Subcutaneous abdominal adipose tissue (tissue), 5 donors: ENCODE measurements around the gene POLK.
"Not testable (repeated sequence)": the region's sequence is repeated elsewhere in the genome, so short reads cannot be mapped to it uniquely, and the experiment has no call there.

Experiments used
- H3K27ac ChIP-seq: one replicate; pipeline ENCODE4 v1.7.0; 2013; ENCODE audit warnings: low read depth, mild to moderate bottlenecking, inconsistent platforms, low read length, moderate library complexity
- H3K27me3 ChIP-seq, 5 donors: one replicate each; pipeline ENCODE4 v1.7.0; 2013; ENCODE audit warnings: low read length in 5 of 5, inconsistent platforms in 1 of 5; ENCODE audit not compliant: control insufficient read depth in 5 of 5, insufficient read depth in 4 of 5
- H3K36me3 ChIP-seq, 5 donors: one replicate each; pipeline ENCODE4 v1.7.0; 2013; ENCODE audit warnings: low read length in 5 of 5; ENCODE audit not compliant: control insufficient read depth in 5 of 5, insufficient read depth in 5 of 5
- H3K4me1 ChIP-seq, 5 donors: one replicate each; pipeline ENCODE4 v1.7.0; 2013; ENCODE audit warnings: low read length in 5 of 5, mild to moderate bottlenecking in 3 of 5, moderate library complexity in 1 of 5; ENCODE audit not compliant: control insufficient read depth in 5 of 5, insufficient read depth in 5 of 5
- H3K4me3 ChIP-seq, 5 donors: one replicate each; pipeline ENCODE4 v1.7.0; 2013; ENCODE audit warnings: low read length in 5 of 5, low read depth in 1 of 5
- H3K9ac ChIP-seq, 5 donors: one replicate each; pipeline ENCODE4 v1.7.0; 2013; ENCODE audit warnings: low read length in 5 of 5, mild to moderate bottlenecking in 4 of 5, moderate library complexity in 3 of 5
- H3K9me3 ChIP-seq, 5 donors: one replicate each; pipeline ENCODE4 v1.7.0; 2013; ENCODE audit warnings: low read length in 5 of 5; ENCODE audit not compliant: control insufficient read depth in 5 of 5
- donor health status: healthy.
- donor health status: healthy.
- donor health status: healthy.
- donor health status: healthy.
- donor health status: healthy.

Gene POLK

DNA sequence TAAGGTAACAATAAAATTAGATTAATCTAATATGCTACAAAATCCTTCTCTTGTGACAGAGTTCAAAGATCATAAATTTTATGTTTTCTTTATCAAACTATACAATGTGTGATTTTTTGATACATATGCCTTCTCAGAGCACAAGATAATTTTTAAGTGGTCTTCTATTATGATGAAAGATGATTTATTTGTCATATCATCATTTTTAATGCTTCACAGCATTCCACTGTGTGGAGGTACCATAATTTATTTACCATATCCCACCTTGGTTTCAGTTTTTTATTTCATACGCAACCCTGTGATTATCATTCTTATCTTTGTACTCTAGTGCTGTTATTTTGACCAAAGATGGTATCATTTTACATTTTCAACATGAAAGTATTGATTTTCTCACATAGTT lies 41.7 kb downstream of the POLK start:
- no peak overlapping the region for H3K27ac ChIP-seq
- H3K9ac ChIP-seq = no peak overlapping the region
- H3K4me3 ChIP-seq = no peak overlapping the region
- no peaks in the 10 kb centered on the region for H3K27me3 ChIP-seq
- H3K4me1 ChIP-seq = no peaks in the 10 kb centered on the region
- H3K36me3 ChIP-seq = peaks cover 15 to 38% (median 22%) of the 10 kb centered on the region in 5 donors
- H3K9me3 ChIP-seq = no peaks in the 10 kb centered on the region

DNA sequence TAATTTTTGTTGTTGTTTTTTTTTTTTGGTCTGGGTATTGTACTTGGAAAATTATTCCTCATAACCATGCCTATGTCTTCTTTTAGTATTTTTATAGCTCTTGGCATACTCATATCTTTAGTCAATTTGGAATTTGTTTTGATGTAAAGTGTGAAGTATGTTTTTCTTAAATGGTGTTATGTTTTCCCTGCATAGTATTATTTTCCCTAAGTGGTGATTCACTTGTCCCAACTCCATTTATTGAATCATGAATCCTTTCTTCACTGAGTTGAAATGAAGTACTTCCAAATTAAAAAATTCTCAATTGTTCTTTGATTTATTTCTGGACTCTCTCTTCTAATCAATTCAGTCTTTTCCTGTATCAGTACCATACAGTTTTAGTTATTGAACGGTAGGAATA lies 46.5 kb downstream of the POLK start:
- Histone ChIP-seq H3K9ac (no peak overlapping the region), H3K9me3 (peaks cover 0 to 3% (median 0%) of the 10 kb centered on the region in 5 donors), H3K27me3 (no peaks in the 10 kb centered on the region), H3K27ac (peak overlapping the region; percentile 6), H3K36me3 (peaks cover 8 to 25% (median 12%) of the 10 kb centered on the region in 5 donors), H3K4me3 (no peak overlapping the region), H3K4me1 (peaks cover 0 to 7% (median 5%) of the 10 kb centered on the region in 5 donors)

DNA sequence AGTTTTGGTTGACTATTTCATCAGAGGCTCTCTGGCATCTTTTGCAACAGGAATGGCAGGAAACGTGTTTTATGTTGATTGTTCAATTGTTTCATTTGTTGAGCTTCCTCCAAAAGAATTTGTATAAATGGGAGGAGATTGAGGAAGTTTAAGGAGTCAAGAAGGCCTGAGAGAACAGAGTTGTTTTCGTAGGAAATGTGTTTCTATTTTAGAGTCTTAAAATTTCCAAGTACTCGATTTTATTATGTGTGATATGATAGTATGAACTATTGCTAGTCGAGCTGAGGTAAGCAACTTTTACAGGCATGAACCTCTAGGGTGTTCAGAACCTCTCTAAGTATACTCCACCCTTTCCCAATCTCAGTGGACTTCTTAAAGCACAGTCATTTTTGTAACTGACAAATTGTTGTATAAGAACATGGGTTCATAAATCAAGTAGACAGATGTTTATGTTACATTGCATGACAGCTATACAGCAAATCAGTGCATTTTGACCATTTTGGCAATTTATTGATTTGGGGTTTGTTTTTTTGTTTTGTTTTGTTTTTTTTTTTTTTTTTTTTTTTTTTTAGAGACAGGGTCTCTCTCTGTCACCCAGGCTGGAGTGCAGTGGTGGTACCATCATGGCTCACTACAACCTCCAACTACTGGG lies 47.4 kb downstream of the POLK start:
- Histone ChIP-seq H3K27ac (peak overlapping the region; percentile 47), H3K9ac (no peak overlapping the region), H3K4me1 (peaks cover 0 to 7% (median 5%) of the 10 kb centered on the region in 5 donors), H3K9me3 (peaks cover 0 to 6% (median 0%) of the 10 kb centered on the region in 5 donors), H3K27me3 (no peaks in the 10 kb centered on the region), H3K4me3 (peak overlapping the region in 1 of 5 donors; percentile 33), H3K36me3 (peaks cover 2 to 17% (median 7%) of the 10 kb centered on the region in 5 donors)

DNA sequence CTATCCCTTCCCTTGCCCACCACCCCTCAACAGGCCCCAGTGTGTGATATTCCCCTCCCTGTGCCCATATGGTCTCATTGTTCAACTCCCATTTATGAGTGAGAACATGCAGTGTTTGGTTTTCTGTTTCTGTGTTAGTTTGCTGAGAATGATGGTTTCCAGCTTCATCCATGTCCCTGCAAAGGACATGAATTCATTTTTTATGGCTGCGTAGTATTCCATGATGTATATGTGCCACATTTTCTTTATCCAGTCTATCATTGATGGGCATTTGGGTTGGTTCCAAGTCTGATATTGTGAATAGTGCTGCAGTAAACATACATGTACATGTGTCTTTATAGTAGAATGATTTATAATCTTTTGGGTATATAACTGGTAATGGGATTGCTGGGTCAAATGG lies 49.0 kb downstream of the POLK start:
- not testable (repeated sequence) for H3K27ac ChIP-seq, H3K9ac ChIP-seq, H3K4me3 ChIP-seq, H3K9me3 ChIP-seq, H3K4me1 ChIP-seq, H3K27me3 ChIP-seq
- peaks cover 0 to 13% (median 2%) of the 10 kb centered on the region in 5 donors for H3K36me3 ChIP-seq

DNA sequence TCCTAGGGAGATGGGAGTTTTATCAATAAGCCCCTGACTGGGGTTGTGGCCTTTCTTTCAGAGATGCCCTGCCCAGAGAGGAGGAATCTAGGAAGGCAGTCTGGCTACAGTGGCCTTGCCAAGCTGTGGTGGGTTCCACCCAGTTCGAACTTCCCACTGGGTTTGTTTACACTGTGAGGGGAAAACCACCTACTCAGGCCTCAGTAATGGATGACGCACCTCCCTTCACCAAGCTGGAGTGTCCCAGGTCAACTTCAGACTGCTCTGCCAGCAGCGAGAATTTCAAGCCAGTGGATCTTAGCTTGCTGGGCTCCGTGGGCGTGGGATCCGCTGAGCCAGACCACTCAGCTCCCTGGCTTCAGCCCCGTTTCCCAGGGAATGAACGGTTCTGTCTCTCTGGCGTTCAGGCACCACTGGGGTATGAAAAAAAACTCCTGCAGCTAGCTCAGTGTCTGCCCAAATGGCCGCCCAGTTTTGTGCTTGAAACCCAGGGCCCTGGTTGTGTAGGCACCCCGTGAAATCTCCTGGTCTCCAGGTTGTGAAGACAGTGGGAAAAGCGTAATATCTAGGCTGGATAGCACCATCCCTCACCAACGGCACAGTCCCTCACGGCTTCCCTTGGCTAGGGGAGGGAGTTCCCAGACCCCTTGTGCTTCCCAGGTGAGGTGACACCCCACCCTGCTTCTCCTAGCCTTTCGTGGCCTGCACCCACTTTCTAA lies 54.5 kb downstream of the POLK start:
- H3K4me1 ChIP-seq = peaks cover 2 to 22% (median 15%) of the 10 kb centered on the region in 5 donors
- peak overlapping the region; percentile 77 for H3K27ac ChIP-seq
- H3K4me3 ChIP-seq, H3K27me3 ChIP-seq, H3K9me3 ChIP-seq, H3K9ac ChIP-seq: not testable (repeated sequence)
- peaks cover 5 to 10% (median 8%) of the 10 kb centered on the region in 5 donors for H3K36me3 ChIP-seq

DNA sequence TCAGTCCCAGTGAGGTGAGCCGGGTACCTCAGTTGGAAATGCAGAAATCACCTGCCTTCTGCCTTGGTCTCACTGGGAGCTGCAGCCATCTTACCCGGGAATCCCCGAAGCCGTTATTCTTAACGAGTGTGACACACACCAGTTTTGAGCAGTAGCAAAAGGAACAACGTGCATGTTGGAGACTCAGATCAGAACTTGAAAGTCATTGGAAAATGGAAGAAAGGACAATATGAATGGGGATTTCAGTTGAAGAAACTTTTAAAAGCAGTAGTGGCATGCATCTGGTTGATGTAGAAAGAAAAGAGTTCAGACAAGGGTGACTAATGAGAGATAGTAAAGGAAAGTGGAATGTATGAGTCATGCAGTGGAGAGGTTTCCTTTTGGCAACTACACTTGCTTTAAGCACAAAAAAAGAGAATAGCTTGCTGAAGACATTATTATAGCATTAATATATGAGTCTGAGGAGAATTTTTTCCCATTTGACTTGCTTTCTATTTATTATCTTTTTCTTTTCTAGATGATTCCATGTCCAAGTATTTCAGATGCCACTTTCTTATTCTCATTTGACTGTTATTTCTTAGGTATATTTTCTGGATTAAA lies 55.1 kb downstream of the POLK start:
- Histone ChIP-seq H3K36me3 (peaks cover 5 to 10% (median 8%) of the 10 kb centered on the region in 5 donors), H3K4me3 (no peak overlapping the region), H3K27ac (peak overlapping the region; percentile 77), H3K27me3 (no peaks in the 10 kb centered on the region), H3K9ac (no peak overlapping the region), H3K9me3 (peaks cover 0 to 6% (median 0%) of the 10 kb centered on the region in 5 donors), H3K4me1 (peaks cover 2 to 22% (median 15%) of the 10 kb centered on the region in 5 donors)

DNA sequence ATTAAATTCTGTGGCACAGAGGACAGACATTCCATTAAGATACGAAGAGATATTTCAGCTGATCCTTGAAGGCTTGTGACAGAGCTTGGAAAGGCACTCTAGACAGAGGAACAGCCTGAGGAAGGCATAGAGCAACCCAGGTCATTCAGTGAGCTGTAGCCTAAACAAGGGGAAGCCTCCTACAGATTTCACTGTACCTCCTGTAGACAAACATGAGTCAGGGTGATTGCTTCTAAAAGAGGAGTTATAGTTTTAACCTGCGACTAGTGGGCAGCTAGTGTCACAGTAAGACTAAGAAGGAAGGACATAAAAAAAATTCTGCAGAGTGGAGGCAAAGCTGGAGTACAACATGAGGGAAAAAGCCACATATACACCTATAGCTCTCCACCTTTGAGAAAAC lies 56.0 kb downstream of the POLK start:
- peak overlapping the region; percentile 74 for H3K27ac ChIP-seq
- H3K4me3 ChIP-seq = no peak overlapping the region
- peaks cover 2 to 22% (median 15%) of the 10 kb centered on the region in 5 donors for H3K4me1 ChIP-seq
- no peaks in the 10 kb centered on the region for H3K27me3 ChIP-seq
- H3K36me3 ChIP-seq = peaks cover 5 to 10% (median 8%) of the 10 kb centered on the region in 5 donors
- no peak overlapping the region for H3K9ac ChIP-seq
- peaks cover 0 to 6% (median 0%) of the 10 kb centered on the region in 5 donors for H3K9me3 ChIP-seq

DNA sequence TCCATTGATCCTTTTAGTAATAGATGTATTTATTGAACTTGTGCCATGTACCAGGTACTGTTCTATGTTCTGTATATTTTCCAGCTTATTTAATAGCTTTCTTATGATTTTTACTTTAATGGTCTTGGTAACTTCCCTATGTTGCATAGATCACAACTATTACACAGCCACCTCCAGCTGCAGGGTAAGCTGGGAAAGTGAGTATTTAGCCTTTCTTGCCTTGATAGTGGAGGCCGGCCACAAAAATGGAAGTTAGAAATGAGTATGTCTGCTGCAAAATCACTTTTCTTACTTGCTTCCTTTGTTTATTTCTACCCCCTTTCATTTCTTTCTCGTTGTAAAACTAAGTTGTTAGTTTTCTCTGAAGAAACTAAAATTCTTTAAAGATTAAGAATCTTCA lies 56.5 kb downstream of the POLK start:
- no peak overlapping the region for H3K27ac ChIP-seq

DNA sequence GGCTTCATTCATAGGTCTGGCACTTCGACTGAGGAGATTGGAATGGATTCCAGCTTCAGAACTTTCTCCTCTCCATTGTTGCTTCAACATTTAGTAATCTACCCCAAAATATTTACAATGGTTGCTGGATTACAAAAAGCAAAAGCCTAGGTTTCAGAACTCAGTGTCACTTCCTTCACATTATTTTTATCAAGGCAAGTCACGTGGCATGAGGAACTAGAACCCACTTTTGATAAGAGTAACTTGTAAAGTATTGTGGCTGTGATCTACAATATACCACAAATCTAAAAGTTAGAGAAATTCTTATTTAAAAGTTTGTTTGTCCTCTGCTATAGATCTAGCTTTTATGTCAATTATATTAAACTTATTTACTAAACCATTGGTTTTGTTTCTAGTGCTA lies 59.9 kb downstream of the POLK start:
- H3K4me1 ChIP-seq = peaks cover 4 to 27% (median 19%) of the 10 kb centered on the region in 5 donors
- H3K9me3 ChIP-seq = no peaks in the 10 kb centered on the region
- no peak overlapping the region for H3K9ac ChIP-seq
- no peak overlapping the region for H3K4me3 ChIP-seq
- H3K36me3 ChIP-seq = peaks cover 5 to 13% (median 8%) of the 10 kb centered on the region in 5 donors
- no peaks in the 10 kb centered on the region for H3K27me3 ChIP-seq
- no peak overlapping the region for H3K27ac ChIP-seq

More for the DNA sequence above, 56.5 kb downstream of the POLK start:
- Histone ChIP-seq H3K4me3 (no peak overlapping the region), H3K9ac (no peak overlapping the region), H3K27me3 (no peaks in the 10 kb centered on the region), H3K4me1 (peaks cover 2 to 22% (median 15%) of the 10 kb centered on the region in 5 donors), H3K9me3 (peaks cover 0 to 3% (median 0%) of the 10 kb centered on the region in 5 donors), H3K36me3 (peaks cover 5 to 10% (median 8%) of the 10 kb centered on the region in 5 donors)

DNA sequence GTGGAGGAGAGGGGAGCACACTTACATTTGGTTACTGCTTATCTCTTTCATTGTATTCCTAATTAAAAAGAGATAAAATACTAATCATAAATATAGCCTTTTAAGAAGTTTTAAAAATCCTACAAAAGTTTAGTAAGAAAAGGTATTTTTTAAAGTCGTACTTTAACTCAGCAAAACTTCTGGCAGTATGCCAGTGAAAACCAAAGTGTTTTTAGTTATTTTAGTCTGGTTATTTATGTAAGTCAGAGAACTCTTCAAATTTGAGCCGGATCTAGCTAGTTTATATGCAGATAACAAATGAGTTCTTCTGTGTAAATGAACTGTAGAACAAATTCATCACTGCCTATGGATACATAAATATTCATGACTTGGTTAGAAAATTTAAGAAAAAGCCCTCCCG lies 63.1 kb downstream of the POLK start:
- Histone ChIP-seq H3K27me3 (no peaks in the 10 kb centered on the region), H3K4me3 (no peak overlapping the region), H3K9ac (no peak overlapping the region), H3K4me1 (peaks cover 2 to 11% (median 8%) of the 10 kb centered on the region in 5 donors), H3K9me3 (no peaks in the 10 kb centered on the region), H3K27ac (peak overlapping the region; percentile 39), H3K36me3 (peaks cover 3 to 23% (median 15%) of the 10 kb centered on the region in 5 donors)
